ENCODE results near the gene SUFU. TPM values are rescaled to one million over a fixed set of nuclear protein-coding genes. Genes with fewer than 3 reads are reported as not detected.

The SUFU gene
- total RNA-seq, 3 donors from 2014 or later (not counting 1 experiment from before 2014, with no cell fraction given) = 8.2 to 13.0 (median 11.5) TPM

DNA sequence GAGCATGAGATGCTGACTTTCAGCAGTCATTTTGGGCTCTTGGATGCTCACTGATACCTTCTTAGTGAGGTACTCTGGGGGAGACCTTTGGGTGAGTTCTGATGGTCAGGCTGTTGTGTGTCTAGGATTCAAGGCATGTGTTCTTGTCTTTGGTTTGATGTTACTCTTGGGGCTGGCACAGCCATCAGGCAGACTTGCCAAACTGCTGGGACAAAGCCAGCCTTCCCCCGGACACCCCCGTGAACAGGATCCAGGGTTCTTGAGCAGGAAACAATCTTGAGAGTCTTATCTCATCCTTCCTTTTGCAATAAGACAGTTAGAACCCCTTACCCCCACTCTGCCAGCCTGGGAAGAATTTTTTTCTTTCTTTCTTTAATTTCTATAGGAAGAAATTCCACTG, 42.2 kb downstream of the SUFU start:
- Mint-ChIP-seq H3K36me3 (no peaks in the 10 kb centered on the region), H3K4me3 (no peak overlapping the region)
- DNase-seq = no peak

DNA sequence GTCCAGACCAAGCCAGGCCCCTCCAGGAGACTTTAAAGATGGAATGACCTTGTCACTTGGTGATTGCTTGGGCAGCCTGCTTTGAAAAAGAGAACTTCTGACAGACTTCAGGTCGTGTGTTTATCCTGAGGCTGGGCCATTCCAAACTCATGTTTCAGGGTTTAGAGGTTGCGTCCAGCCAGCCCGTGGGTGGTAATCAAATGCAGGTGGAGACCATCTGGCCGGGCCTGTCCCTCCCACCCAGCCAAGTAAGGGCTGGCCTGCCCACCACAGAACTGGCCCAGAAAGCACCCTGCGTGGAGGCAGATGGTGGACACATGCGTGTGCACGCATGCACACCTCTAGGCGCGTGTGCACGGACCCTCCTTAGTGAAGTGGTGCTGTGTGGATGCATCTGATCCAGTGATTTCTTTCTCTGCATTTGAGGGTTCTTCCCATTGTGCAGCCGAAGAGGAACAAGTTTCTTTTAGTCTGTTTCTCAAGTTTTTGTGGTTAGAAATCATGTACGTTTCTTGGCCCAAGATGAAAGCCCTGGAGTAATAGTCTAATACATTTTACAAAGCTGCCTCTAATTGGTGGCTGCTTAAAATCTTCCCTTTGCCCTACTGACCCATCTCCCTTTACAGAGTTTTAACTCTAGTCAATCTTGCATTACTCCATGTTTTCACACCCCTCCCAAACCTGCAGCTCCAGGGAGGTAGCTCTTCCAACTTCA, 43.0 kb downstream of the SUFU start:
- Mint-ChIP-seq H3K36me3 (no peaks in the 10 kb centered on the region), H3K4me1 (peaks cover 6 to 10% of the 10 kb centered on the region in 2 donors), H3K9me3 (no peaks in the 10 kb centered on the region), H3K4me3 (no peak overlapping the region), H3K27me3 (ENCODE audit: low read depth in 2 of 2) (no peaks in the 10 kb centered on the region), H3K27ac (no peak overlapping the region)
- intact Hi-C loops (cut with micrococcal nuclease) = no loop called here
- Histone ChIP-seq H3K9me3 (ENCODE audit: control insufficient read depth, insufficient read depth, low read length) (no peaks in the 10 kb centered on the region), H3K27ac (ENCODE audit: low read length) (no peak overlapping the region), H3K4me3 (ENCODE audit: low read length) (no peak overlapping the region), H3K27me3 (ENCODE audit: control insufficient read depth, insufficient read depth, low read length) (no peaks in the 10 kb centered on the region), H3K36me3 (ENCODE audit: control insufficient read depth, insufficient read depth, low read length) (no peaks in the 10 kb centered on the region), H3K4me1 (ENCODE audit: control insufficient read depth, insufficient read depth, low read length) (no peaks in the 10 kb centered on the region)
- TF ChIP-seq, protein P1, sequence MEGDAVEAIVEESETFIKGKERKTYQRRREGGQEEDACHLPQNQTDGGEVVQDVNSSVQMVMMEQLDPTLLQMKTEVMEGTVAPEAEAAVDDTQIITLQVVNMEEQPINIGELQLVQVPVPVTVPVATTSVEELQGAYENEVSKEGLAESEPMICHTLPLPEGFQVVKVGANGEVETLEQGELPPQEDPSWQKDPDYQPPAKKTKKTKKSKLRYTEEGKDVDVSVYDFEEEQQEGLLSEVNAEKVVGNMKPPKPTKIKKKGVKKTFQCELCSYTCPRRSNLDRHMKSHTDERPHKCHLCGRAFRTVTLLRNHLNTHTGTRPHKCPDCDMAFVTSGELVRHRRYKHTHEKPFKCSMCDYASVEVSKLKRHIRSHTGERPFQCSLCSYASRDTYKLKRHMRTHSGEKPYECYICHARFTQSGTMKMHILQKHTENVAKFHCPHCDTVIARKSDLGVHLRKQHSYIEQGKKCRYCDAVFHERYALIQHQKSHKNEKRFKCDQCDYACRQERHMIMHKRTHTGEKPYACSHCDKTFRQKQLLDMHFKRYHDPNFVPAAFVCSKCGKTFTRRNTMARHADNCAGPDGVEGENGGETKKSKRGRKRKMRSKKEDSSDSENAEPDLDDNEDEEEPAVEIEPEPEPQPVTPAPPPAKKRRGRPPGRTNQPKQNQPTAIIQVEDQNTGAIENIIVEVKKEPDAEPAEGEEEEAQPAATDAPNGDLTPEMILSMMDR (IDR thresholded peaks at IDR 0.05) = no peak
- WGBS (ENCODE audit: insufficient coverage) = 76% methylated on average over 12 of the region's 12 CpGs
- DNase-seq = no peak
- ATAC-seq = no peak

More for the DNA sequence above, 42.2 kb downstream of the SUFU start:
- no peaks in the 10 kb centered on the region for H3K27me3 ChIP-seq (ENCODE audit: control insufficient read depth, insufficient read depth, low read length)
- Mint-ChIP-seq H3K27ac (no peak overlapping the region), H3K27me3 (ENCODE audit: low read depth in 2 of 2) (no peaks in the 10 kb centered on the region), H3K9me3 (no peaks in the 10 kb centered on the region), H3K4me1 (peaks cover 6 to 10% of the 10 kb centered on the region in 2 donors)
- H3K27ac ChIP-seq (ENCODE audit: low read length) = no peak overlapping the region
- H3K9me3 ChIP-seq (ENCODE audit: control insufficient read depth, insufficient read depth, low read length) = no peaks in the 10 kb centered on the region
- no peak overlapping the region for H3K4me3 ChIP-seq (ENCODE audit: low read length)
- ATAC-seq = no peak
- no peaks in the 10 kb centered on the region for H3K4me1 ChIP-seq (ENCODE audit: control insufficient read depth, insufficient read depth, low read length)
- no peaks in the 10 kb centered on the region for H3K36me3 ChIP-seq (ENCODE audit: control insufficient read depth, insufficient read depth, low read length)
- 15% methylated on average over 2 of the region's 2 CpGs for WGBS (ENCODE audit: insufficient coverage)
- intact Hi-C loops (cut with micrococcal nuclease) = no loop called here
- TF ChIP-seq, protein P1 (IDR thresholded peaks at IDR 0.05) = no peak

DNA sequence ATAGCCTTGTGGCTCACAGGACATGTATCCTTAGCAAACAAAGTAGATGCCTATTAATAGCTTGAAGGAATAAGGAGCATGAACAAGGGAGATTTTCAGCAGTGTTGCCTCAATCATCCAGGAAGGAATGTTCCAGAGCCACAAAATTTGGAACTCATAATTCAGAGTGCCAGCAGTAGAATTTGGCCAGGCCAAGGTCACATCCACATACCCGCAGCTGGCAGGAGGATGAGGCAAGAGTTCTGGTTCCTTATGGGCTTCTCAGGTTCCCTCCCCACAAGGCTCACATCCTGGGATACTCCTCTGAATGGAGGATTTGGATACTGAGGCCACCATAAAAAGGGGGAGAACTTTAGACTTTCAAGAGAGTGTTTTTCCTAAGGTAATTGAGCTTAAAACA, 45.8 kb downstream of the SUFU start:
- Mint-ChIP-seq H3K27ac (no peak overlapping the region), H3K27me3 (ENCODE audit: low read depth in 2 of 2) (no peaks in the 10 kb centered on the region), H3K9me3 (no peaks in the 10 kb centered on the region), H3K4me3 (no peak overlapping the region), H3K4me1 (peaks cover 9 to 10% of the 10 kb centered on the region in 2 donors), H3K36me3 (no peaks in the 10 kb centered on the region)
- WGBS (ENCODE audit: insufficient coverage) = 100% methylated on average over 1 of the region's 1 CpG
- H3K27ac ChIP-seq (ENCODE audit: low read length) = no peak overlapping the region
- peaks cover 3% of the 10 kb centered on the region for H3K36me3 ChIP-seq (ENCODE audit: control insufficient read depth, insufficient read depth, low read length)
- ATAC-seq (no peak), DNase-seq (no peak)
- no peaks in the 10 kb centered on the region for H3K9me3 ChIP-seq (ENCODE audit: control insufficient read depth, insufficient read depth, low read length)
- H3K4me3 ChIP-seq (ENCODE audit: low read length) = no peak overlapping the region
- H3K4me1 ChIP-seq (ENCODE audit: control insufficient read depth, insufficient read depth, low read length) = no peaks in the 10 kb centered on the region
- no peaks in the 10 kb centered on the region for H3K27me3 ChIP-seq (ENCODE audit: control insufficient read depth, insufficient read depth, low read length)
- intact Hi-C loops (cut with micrococcal nuclease) = no loop called here
- TF ChIP-seq, protein P1 (IDR thresholded peaks at IDR 0.05) = no peak
